GM21825 (cell line): ENCODE measurements around the gene COX6B1.
A peak's percentile ranks its signal among the peaks of the same experiment; 100 is the strongest.
"Not testable (repeated sequence)": the region's sequence is repeated elsewhere in the genome, so short reads cannot be mapped to it uniquely, and the experiment has no call there.

Source experiments
- ATAC-seq: cut with Tn5 transposase; IDR thresholded peaks from one replicate; pipeline ENCODE4 v1.9.1; 2021; ENCODE audit warnings: mild to moderate bottlenecking, moderate library complexity; ENCODE audit not compliant: unreplicated experiment

Gene COX6B1

DNA sequence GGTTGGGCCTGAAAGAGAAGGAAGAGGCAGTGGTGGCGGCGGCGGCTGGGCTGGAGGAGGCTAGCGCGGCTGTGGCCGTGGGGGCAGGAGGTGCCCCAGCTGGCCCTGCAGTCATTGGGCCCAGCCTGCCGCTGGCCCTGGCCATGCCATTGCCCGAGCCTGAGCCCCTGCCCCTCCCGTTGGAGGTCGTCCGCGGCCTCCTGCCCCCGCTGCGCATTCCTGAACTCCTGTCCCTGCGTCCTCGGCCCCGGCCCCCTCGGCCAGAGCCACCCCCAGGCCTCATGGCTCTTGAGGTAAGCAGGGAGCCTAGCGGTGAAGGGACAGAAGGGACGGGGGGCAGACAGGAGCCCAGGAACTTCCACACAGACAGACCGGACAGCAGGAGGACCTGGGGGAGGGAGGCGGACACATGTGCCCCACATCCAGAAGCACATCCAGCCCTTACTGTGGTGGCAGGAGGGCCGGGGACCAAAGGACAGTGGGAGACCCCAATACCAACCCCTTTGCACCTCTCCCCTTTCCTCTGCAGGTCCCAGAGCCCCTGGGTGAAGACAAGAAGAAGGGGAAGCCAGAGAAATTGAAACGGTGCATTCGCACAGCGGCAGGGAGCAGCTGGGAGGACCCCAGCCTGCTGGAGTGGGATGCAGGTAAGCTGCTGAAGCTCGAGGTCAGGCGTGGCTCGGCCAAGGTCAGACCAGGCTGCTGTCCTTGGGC, 14.2 kb upstream of the COX6B1 start:
- no peak for ATAC-seq

DNA sequence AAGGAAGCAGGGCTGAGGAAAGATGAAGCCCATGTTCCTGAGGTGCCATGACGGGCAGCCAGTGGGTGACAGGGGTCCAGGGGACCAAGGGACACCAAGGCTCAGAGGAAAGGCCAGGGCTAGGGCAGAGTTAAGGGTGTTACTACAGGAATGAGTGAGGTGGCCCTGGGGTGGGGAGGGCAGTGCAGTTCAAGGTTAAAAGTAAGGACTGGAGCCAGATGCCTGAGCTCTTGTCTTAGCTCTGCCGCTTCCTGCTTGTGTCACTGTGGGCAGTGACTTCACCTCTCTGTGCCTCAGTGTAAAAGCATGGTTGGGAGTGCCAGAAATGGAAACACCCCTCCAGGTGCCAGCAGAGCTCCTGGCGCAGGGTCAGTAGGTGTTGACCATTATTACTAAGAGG, 11.5 kb upstream of the COX6B1 start:
- ATAC-seq: no peak

DNA sequence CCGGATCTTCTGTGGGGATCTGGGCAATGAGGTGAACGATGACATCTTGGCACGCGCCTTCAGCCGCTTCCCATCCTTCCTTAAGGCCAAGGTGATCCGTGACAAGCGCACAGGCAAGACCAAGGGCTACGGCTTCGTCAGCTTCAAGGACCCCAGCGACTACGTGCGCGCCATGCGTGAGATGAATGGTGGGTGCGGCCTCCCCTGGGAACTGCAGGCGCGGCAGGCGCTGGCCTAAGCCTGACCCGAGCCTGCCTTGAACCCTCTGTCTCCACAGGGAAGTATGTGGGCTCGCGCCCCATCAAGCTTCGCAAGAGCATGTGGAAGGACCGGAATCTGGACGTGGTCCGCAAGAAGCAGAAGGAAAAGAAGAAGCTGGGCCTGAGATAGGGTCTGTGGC, 11.0 kb upstream of the COX6B1 start:
- no peak for ATAC-seq

DNA sequence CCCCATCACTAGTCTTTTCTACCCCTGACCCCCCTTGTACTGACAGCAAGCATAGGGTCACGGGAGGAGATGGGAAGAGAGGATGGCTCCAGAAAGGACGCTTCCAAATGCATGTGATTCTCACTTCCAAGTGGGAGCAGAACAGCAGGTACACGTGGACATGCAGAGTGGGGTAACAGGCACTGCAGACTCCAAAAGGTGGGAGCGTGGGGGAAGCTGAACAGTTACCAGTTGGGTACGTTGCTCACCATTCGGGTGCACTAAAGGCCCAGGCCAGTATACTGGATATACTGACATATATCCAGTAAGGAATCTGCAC, 8.8 kb upstream of the COX6B1 start:
- ATAC-seq: no peak

DNA sequence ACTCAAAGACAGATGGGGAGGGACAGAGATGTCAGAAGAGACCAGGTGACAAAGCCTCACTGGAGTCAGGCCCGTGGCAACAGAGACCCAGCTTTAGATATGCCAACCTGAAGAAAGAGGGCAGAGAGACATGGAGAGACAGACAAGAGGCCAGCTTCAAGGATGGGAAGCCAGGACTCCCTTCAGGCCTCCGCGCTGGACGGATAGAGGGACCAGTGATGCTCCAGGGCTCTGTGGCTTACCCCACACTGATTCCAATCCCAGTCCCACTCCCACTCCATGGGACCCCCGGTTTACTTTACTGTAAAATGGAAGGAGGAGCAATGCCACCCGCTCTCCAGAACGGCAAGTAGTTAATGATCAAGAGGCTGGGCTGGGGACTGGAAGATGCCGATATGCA, 8.3 kb upstream of the COX6B1 start:
- ATAC-seq: no peak

DNA sequence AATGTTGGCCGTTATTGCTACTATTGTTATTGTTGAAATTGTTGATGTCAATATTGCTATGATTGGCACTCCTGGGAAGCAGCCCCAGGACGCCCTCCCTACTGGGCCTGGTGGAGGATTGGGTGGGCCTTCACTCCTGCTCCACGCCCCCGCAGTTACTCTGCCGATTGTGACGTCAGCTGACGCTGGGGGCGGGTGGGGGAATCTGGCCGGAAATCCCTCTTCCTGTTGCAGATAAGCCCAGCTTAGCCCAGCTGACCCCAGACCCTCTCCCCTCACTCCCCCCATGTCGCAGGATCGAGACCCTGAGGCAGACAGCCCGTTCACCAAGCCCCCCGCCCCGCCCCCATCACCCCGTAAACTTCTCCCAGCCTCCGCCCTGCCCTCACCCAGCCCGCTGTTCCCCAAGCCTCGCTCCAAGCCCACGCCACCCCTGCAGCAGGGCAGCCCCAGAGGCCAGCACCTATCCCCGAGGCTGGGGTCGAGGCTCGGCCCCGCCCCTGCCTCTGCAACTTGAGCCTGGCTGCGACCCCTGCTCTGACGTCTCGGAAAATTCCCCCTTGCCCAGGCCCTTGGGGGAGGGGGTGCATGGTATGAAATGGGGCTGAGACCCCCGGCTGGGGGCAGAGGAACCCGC, 6.5 kb upstream of the COX6B1 start, which contains the start of gene ETV2:
ETV2 (plus strand) TSS at position 231 of the 637 bp plus-strand sequence. CDS start 716 bp downstream, outside the sequence.
- no peak for ATAC-seq

DNA sequence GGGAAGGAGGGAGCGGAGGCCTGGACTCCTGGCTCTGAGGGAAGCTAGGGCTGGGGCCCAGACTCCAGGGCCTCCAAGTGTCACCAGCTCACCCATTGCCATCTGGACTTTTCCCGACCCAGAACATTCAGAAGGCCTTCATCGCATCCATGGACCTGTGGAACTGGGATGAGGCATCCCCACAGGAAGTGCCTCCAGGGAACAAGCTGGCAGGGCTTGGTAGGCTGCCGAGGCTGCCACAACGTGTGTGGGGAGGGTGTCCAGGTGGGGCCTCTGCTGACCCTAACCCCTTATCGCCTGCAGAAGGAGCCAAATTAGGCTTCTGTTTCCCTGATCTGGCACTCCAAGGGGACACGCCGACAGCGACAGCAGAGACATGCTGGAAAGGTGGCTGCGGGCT, 5.8 kb upstream of the COX6B1 start:
- no peak for ATAC-seq

DNA sequence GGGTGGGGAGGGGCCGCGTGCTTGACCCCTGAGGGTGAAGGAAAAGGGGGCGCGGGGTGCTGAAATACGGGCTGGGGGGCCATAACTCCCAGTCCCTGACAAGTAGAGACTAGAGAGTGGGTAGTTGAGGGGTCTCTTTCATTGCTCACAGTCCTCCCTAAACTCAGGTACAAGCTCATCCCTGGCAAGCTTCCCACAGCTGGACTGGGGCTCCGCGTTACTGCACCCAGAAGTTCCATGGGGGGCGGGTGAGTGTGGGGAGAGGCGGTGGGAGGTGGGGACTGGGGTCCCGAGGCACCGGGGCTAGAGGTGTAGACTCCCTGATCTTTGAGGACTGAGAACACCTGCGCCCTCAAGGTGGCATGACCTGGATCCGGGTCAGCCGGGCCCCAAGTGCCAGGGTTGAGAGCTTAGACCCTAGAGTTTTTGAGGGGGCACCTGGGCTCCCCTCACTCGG, 5.3 kb upstream of the COX6B1 start:
- ATAC-seq: no peak

DNA sequence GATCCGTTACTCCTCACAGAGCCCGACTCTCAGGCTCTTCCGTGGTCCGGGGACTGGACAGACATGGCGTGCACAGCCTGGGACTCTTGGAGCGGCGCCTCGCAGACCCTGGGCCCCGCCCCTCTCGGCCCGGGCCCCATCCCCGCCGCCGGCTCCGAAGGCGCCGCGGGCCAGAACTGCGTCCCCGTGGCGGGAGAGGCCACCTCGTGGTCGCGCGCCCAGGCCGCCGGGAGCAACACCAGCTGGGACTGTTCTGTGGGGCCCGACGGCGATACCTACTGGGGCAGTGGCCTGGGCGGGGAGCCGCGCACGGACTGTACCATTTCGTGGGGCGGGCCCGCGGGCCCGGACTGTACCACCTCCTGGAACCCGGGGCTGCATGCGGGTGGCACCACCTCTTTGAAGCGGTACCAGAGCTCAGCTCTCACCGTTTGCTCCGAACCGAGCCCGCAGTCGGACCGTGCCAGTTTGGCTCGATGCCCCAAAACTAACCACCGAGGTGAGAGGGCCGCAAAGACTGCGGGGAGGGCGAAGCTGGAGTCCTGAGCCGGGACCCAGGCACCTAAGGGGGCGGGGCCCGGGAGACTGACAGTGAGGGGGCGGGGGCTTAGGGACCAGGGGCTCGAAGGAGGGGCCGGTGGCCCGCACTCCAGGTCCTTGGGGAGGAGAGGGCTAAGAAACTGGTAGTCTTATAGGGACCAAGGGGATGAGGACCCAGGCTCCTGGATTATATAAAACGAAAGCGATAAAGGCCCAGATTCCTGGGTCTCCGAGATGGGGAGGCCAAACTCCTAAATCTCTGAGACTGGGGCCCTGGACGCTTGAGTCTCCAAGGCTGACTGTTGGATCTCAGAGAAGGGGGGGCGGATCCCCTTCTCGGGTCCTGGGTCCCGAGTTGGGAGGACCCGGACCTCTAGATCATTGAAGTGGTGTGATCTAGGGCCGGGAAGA, 4.6 kb upstream of the COX6B1 start:
- ATAC-seq: peak; percentile 33

DNA sequence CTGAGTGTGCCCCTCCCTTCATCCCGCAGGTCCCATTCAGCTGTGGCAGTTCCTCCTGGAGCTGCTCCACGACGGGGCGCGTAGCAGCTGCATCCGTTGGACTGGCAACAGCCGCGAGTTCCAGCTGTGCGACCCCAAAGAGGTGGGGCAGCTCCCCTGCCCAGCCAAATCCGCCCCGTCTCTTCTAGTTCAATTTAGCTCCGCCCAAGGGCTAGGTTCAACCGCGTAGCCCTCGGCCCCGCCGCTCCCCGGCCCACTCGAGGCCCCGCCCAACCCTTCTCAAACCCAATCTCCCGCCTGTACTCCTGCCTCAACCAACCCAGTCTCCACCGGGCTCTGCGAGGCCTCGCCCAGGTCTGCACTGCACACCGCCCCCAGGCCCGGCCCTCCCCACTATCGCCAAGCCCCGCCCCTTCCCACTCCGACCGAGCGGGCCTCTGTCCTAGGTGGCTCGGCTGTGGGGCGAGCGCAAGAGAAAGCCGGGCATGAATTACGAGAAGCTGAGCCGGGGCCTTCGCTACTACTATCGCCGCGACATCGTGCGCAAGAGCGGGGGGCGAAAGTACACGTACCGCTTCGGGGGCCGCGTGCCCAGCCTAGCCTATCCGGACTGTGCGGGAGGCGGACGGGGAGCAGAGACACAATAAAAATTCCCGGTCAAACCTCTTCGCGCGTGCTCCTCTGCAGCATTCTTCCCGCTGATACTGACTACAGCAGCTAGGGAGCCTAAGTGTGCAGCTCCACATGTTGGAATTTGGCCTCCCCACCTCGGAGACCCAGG, 3.7 kb upstream of the COX6B1 start:
- ATAC-seq: peak; percentile 67

DNA sequence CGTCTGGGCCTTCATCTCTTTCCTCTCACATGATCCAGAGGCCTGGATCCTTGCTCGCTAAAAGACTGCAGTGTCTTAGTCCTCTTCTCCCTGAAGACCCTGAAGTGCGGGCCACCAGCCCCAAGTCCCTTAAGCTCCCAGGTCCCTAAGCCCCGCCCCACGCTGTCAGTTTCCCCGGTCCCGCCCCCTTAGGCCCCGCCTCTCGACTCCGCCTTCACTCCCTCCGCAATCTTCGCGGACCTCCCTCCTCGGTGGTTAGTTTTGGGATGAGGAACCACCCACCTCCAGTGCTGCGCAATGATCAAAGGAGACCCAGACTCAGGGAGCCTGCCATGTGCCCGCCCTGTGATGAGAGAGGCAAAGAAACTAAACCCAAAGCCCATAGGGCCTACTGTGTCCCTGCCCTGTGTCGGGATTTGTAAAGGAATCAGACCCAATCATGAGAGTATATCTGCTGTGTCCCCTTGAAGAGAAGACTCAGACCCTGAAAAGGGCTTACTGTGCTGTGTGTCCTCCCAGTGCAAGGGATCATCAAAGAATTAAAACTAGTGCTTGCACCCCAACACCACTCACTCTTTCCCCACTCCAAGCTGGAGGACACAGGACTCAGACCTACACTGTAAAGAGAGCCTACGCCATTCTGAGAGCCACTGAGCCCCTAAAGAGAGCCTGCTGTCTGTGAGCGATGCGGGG, 3.0 kb upstream of the COX6B1 start:
- no peak for ATAC-seq

DNA sequence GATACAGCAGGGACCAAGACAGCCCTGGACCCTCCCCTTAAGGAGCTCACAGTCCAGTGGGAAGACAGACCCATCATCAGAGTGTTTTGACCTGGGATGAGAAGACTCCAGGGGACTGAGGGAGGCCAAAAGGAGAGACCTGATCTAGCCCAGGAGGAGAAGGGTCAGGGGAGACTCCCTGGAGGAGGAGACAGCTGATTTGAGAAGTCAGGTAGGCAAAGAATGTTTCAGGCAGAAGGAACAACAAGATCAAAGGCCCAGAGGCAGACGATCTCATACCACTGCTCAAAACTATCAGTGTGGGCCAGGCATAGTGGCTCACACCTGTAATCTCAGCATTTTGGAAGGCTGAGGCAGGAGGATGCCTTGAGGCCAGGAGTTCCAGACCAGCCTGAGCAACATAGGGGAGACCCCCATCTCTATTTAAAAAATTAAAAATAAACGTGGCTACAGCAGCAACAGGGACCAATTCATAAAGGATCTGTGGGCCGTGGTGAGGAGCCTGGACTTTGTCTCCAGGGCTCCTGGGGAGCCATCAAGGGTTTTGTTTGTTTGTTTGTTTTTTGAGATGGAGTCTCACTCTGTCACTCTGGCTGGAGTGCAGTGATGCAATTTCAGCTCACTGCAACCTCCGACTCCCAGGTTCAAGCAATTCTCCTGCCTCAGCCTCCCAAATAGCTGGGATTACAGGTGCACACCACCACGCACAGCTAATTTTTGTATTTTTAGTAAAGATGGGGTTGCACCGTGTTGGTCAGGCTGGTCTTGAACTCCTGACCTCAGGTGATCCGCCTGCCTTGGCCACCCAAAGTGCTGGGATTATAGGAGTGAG, 2.2 kb upstream of the COX6B1 start:
- no peak for ATAC-seq

DNA sequence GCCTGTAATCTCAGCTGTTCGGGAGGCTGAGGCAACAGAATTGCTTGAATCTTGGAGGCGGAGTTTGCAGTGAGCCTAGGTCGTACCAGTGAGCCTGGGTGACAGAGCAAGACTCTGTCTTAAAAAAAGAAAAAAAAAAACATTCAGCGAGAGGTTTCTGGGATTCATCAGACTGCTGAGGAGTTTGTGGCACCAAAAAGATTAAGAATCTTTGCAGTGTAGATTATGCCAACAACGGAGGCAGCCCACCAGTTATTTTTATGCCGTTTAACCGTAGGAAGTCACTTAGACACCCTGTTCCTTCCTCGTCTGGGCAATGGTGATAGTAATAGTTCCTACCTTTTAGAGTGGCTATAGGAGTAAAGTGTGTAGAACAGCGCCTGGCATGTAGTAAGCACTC, 2.5 kb downstream of the COX6B1 start:
- ATAC-seq: no peak

DNA sequence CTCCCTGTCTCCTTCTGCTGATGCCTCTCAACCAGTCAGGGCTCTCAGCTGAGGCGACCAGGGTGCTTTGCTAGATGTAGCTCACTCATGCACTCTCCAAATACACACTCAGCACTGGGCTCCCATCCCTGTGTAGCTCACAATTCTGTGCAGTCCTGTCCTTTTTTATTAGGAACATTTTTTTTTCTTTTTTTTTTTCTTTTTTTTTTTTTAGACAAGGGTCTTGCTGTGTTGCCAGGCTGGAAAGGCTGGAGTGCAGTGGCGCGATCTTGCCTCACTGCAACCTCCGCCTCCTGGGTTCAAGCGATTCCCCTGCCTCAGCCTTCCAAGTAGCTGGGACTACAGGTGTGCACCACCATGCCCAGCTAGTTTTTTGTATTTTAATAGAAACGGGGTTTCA, 6.7 kb downstream of the COX6B1 start:
- not testable (repeated sequence) for ATAC-seq

DNA sequence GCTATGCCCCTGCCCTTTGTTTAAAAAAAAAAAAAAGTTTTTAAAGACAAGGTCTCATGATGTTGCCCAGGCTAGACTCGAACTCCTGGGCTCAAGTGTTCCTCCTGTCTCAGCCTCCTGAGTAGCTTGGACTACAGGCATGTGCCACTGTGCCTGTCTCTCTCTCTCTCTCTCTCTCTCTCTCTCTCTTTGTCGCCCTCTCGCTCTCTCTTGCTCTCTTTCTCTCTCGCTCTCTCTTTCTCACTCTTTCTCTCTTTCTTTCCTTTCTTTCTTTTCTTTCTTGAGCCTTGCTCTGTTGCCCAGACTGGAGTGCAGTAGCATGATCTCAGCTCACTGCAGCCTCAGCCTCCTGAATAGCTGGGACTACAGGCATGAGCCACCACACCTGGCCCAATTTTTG, 7.5 kb downstream of the COX6B1 start:
- no peak for ATAC-seq

DNA sequence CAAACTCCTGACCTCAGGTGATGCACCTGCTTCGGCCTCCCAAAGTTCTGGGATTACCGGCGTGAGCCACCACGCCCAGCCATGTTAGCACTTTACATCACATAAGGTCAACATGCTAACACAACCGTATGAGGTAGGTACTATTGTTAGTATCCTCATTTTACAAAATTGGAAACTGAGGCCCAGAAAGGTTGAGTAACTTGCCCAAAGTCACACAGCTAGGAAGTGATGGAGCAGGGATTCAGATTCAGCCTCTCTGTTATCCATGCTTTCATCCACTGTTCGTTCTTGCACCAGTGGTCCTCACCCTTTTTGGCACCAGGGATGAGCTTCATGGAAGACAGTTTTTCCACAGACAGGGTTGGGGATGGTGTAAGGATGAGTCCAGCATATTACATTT, 8.6 kb downstream of the COX6B1 start:
- no peak for ATAC-seq

DNA sequence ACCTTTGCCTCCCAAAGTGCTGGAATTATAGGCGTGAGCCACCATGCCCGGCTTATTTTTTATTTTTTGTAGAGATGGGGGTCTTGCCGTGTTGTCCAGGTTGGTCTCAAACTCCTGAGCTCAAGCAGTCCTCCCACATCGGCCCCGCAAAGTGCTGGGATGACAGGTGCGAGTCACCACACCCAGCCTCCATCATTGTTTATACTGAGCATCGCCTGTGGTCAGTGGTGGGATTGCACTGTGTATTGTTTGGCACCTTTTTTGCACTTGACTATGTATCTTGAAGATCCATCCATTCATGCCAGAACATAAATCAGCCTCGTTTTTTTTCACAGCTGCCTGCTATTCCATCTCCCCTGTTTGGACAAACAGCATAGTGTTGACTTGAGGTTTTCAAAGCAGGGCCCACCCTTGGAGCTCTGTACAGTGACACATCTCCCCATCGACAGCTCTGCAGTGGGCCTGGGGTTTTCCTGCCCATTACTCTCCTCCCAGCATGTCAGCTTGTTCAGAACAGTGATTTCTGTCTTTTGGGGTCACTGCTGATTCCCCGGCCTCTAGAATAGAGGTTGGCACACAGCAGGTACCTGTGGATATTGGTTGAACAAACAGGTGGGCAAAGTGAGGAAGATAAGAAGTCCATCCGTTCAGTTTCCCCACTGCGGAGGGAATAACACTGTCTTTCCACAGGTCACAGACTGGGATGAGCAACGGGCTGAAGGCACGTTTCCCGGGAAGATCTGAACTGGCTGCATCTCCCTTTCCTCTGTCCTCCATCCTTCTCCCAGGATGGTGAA, 10.0 kb downstream of the COX6B1 start:
- ATAC-seq: no peak

DNA sequence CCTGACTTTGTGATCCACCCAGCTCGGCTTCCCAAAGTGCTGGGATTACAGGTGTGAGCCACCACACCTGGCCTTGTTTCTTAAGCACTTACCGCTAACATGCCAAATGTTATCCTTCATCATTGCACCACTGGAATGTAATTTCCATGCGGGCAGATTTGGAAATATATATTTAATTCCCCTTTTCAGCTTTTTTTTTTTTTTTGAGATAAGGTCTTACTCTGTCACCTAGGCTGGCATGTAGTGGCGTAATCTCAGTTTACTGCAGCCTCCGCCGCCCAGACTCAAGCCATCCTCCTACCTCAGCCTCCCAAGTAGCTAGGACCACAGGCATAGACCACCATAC, 13.8 kb downstream of the COX6B1 start:
- ATAC-seq: no peak

DNA sequence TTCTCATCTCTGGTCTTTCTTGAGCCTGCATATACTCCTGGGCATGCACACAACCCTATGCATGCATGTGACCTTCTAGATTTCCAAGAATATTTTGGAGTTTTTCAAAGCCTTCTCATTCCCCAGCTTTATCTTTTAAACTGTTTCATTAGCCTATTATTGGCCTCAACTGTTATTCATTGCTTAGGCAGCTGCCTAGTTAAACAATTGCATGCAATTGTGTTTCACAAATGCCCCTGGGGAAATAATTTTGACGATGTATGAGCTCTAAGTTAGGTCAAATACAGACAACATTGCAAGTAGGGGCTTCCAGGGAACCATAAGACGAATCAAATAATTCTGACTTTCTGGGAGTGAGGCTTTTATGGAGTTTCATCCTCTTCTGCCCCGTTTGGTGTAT, 15.9 kb downstream of the COX6B1 start:
- no peak for ATAC-seq
